Measurements from ENCODE around the gene SIPA1L3. TPM values are rescaled to one million over a fixed set of nuclear protein-coding genes. Genes with fewer than 3 reads are reported as not detected.

The SIPA1L3 gene
- total and polyA plus RNA-seq, 2 of the 13 experiments (the other 11 are each of a cell fraction or from before 2014, with no cell fraction given): 5.5 to 7.7 TPM

- TF ChIP-seq USF2 (IDR thresholded peaks at IDR 0.05; ENCODE audit: low read depth, low read length): no peak
- 0 out of 2 replicates have a peak, but pooled peaks have one; percentile 64 for TF ChIP-seq USF2 (CRISPR knock-in tag; IDR thresholded peaks at IDR 0.05; ENCODE audit: borderline replicate concordance)
- no peak for TF ChIP-seq ZNF484 (CRISPR knock-in tag; IDR thresholded peaks at IDR 0.05; ENCODE audit: borderline replicate concordance, low read depth)
- TF ChIP-seq, protein P1, sequence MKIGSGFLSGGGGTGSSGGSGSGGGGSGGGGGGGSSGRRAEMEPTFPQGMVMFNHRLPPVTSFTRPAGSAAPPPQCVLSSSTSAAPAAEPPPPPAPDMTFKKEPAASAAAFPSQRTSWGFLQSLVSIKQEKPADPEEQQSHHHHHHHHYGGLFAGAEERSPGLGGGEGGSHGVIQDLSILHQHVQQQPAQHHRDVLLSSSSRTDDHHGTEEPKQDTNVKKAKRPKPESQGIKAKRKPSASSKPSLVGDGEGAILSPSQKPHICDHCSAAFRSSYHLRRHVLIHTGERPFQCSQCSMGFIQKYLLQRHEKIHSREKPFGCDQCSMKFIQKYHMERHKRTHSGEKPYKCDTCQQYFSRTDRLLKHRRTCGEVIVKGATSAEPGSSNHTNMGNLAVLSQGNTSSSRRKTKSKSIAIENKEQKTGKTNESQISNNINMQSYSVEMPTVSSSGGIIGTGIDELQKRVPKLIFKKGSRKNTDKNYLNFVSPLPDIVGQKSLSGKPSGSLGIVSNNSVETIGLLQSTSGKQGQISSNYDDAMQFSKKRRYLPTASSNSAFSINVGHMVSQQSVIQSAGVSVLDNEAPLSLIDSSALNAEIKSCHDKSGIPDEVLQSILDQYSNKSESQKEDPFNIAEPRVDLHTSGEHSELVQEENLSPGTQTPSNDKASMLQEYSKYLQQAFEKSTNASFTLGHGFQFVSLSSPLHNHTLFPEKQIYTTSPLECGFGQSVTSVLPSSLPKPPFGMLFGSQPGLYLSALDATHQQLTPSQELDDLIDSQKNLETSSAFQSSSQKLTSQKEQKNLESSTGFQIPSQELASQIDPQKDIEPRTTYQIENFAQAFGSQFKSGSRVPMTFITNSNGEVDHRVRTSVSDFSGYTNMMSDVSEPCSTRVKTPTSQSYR (CRISPR knock-in tag; IDR thresholded peaks at IDR 0.05; ENCODE audit: borderline replicate concordance): no peak
- TF ChIP-seq, protein P2, sequence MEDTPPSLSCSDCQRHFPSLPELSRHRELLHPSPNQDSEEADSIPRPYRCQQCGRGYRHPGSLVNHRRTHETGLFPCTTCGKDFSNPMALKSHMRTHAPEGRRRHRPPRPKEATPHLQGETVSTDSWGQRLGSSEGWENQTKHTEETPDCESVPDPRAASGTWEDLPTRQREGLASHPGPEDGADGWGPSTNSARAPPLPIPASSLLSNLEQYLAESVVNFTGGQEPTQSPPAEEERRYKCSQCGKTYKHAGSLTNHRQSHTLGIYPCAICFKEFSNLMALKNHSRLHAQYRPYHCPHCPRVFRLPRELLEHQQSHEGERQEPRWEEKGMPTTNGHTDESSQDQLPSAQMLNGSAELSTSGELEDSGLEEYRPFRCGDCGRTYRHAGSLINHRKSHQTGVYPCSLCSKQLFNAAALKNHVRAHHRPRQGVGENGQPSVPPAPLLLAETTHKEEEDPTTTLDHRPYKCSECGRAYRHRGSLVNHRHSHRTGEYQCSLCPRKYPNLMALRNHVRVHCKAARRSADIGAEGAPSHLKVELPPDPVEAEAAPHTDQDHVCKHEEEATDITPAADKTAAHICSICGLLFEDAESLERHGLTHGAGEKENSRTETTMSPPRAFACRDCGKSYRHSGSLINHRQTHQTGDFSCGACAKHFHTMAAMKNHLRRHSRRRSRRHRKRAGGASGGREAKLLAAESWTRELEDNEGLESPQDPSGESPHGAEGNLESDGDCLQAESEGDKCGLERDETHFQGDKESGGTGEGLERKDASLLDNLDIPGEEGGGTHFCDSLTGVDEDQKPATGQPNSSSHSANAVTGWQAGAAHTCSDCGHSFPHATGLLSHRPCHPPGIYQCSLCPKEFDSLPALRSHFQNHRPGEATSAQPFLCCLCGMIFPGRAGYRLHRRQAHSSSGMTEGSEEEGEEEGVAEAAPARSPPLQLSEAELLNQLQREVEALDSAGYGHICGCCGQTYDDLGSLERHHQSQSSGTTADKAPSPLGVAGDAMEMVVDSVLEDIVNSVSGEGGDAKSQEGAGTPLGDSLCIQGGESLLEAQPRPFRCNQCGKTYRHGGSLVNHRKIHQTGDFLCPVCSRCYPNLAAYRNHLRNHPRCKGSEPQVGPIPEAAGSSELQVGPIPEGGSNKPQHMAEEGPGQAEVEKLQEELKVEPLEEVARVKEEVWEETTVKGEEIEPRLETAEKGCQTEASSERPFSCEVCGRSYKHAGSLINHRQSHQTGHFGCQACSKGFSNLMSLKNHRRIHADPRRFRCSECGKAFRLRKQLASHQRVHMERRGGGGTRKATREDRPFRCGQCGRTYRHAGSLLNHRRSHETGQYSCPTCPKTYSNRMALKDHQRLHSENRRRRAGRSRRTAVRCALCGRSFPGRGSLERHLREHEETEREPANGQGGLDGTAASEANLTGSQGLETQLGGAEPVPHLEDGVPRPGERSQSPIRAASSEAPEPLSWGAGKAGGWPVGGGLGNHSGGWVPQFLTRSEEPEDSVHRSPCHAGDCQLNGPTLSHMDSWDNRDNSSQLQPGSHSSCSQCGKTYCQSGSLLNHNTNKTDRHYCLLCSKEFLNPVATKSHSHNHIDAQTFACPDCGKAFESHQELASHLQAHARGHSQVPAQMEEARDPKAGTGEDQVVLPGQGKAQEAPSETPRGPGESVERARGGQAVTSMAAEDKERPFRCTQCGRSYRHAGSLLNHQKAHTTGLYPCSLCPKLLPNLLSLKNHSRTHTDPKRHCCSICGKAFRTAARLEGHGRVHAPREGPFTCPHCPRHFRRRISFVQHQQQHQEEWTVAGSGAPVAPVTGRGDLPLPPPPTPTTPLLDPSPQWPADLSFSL (CRISPR knock-in tag; IDR thresholded peaks at IDR 0.05): peak; percentile 91
- TF ChIP-seq, protein P3, sequence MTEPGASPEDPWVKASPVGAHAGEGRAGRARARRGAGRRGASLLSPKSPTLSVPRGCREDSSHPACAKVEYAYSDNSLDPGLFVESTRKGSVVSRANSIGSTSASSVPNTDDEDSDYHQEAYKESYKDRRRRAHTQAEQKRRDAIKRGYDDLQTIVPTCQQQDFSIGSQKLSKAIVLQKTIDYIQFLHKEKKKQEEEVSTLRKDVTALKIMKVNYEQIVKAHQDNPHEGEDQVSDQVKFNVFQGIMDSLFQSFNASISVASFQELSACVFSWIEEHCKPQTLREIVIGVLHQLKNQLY (CRISPR knock-in tag; IDR thresholded peaks at IDR 0.05): peak; percentile 18; the same call in 1 of the 2 replicates
- TF ChIP-seq IRF2 (CRISPR knock-in tag; IDR thresholded peaks at IDR 0.05): 0 out of 2 replicates have a peak, but pooled peaks have one; percentile 18
- TF ChIP-seq ZNF280B (CRISPR knock-in tag; IDR thresholded peaks at IDR 0.05; ENCODE audit: borderline replicate concordance): no peak
- TF ChIP-seq, protein P4, sequence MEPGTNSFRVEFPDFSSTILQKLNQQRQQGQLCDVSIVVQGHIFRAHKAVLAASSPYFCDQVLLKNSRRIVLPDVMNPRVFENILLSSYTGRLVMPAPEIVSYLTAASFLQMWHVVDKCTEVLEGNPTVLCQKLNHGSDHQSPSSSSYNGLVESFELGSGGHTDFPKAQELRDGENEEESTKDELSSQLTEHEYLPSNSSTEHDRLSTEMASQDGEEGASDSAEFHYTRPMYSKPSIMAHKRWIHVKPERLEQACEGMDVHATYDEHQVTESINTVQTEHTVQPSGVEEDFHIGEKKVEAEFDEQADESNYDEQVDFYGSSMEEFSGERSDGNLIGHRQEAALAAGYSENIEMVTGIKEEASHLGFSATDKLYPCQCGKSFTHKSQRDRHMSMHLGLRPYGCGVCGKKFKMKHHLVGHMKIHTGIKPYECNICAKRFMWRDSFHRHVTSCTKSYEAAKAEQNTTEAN (CRISPR knock-in tag; conservative IDR thresholded peaks at IDR 0.05): 0 out of 2 replicates have a peak, but pooled peaks have one; percentile 60
- TF ChIP-seq ZNF761 (CRISPR knock-in tag; conservative IDR thresholded peaks at IDR 0.05): no peak; the same call in 1 of the 2 replicates
- peak; percentile 66; the same call in 1 of the 2 replicates for TF ChIP-seq GFI1 (CRISPR knock-in tag; IDR thresholded peaks at IDR 0.05; ENCODE audit: borderline replicate concordance)
Measured at GRCh38 chr19:38224014-38224862, 317.2 kb downstream of the SIPA1L3 start, which contains the start of gene DPF1 (continued).
